WTC11 (cell line): ENCODE measurements around the gene SNX3. TPM values are rescaled to one million over a fixed set of nuclear protein-coding genes. Genes with fewer than 3 reads are reported as not detected.

Experiments
- ATAC-seq: fragments of 200-7000 bp; cut with Tn5 transposase; 2 replicates; pipeline ENCODE4 v1.10.0; 2021; ENCODE audit warnings: mild to moderate bottlenecking, moderate library complexity
- CTCF ChIA-PET: fragments of 300-600 bp; sonication (Branson Sonifier 250); formaldehyde crosslinking; loops from one replicate; lab custom pipeline; 2021; ENCODE audit warnings: antibody characterized with exemption; lab: Charles Lee
- POLR2A ChIA-PET: fragments of 350-600 bp; sonication (Branson Sonifier 250); formaldehyde crosslinking; loops from one replicate; lab custom pipeline; 2021; ENCODE audit warnings: antibody characterized with exemption; lab: Charles Lee
- DNase-seq: peaks from one replicate; pipeline ENCODE4 v3.0.0; 2021; ENCODE audit warnings: low spot score
- H3K27ac Mint-ChIP-seq: 2 replicates; pipeline ENCODE4 v1.8.0; 2021; ENCODE audit warnings: mixed read lengths
- H3K27me3 Mint-ChIP-seq: 2 replicates; pipeline ENCODE4 v1.8.0; 2021; ENCODE audit warnings: low read depth, mild to moderate bottlenecking, moderate library complexity, mixed read lengths
- H3K36me3 Mint-ChIP-seq: 2 replicates; pipeline ENCODE4 v1.8.0; 2021; ENCODE audit warnings: mixed read lengths
- H3K4me1 Mint-ChIP-seq: 2 replicates; pipeline ENCODE4 v1.8.0; 2022; ENCODE audit warnings: mixed read lengths
- H3K4me3 Mint-ChIP-seq: 2 replicates; pipeline ENCODE4 v1.8.0; 2021; ENCODE audit warnings: mild to moderate bottlenecking, moderate library complexity, mixed read lengths
- H3K9me3 Mint-ChIP-seq: 2 replicates; pipeline ENCODE4 v1.8.0; 2021; ENCODE audit warnings: mixed read lengths
- AFF4 ChIP-seq: sonication (generic); formaldehyde crosslinking; IDR thresholded peaks from 2 replicates; pipeline ENCODE4 v1.8.1; 2023; ENCODE audit warnings: mild to moderate bottlenecking, missing genetic modification reagents, borderline replicate concordance
- ARID4B ChIP-seq: sonication (generic); formaldehyde crosslinking; IDR thresholded peaks from 2 replicates; pipeline ENCODE4 v1.8.0; 2023; ENCODE audit warnings: missing genetic modification reagents, mild to moderate bottlenecking, borderline replicate concordance
- ATF1 ChIP-seq: sonication (generic); formaldehyde crosslinking; IDR thresholded peaks from 2 replicates; pipeline ENCODE4 v1.8.1; 2023; ENCODE audit warnings: mild to moderate bottlenecking, moderate library complexity, missing genetic modification reagents
- ATF3 ChIP-seq: sonication (generic); formaldehyde crosslinking; conservative IDR thresholded peaks from 2 replicates; pipeline ENCODE4 v1.8.1; 2022; ENCODE audit warnings: mild to moderate bottlenecking, missing genetic modification reagents
- CREM ChIP-seq: sonication (generic); formaldehyde crosslinking; IDR thresholded peaks from 2 replicates; pipeline ENCODE4 v1.8.1; 2022; ENCODE audit warnings: mild to moderate bottlenecking, missing genetic modification reagents, moderate library complexity
- ESRRA ChIP-seq: sonication (generic); formaldehyde crosslinking; IDR thresholded peaks from 2 replicates; pipeline ENCODE4 v1.8.1; 2022; ENCODE audit warnings: mild to moderate bottlenecking, missing genetic modification reagents, borderline replicate concordance
- FOXP1 ChIP-seq: sonication (generic); formaldehyde crosslinking; IDR thresholded peaks from 2 replicates; pipeline ENCODE4 v1.8.0; 2022; ENCODE audit warnings: missing genetic modification reagents, mild to moderate bottlenecking, moderate library complexity, borderline replicate concordance
- GABPB1 ChIP-seq: sonication (generic); formaldehyde crosslinking; IDR thresholded peaks from 2 replicates; pipeline ENCODE4 v1.8.1; 2023; ENCODE audit warnings: mild to moderate bottlenecking, missing genetic modification reagents
- JAZF1 ChIP-seq: fragments of 250-450 bp; sonication (Bioruptor Pico); IDR thresholded peaks from 2 replicates; pipeline ENCODE4 v1.9.0; 2021; ENCODE audit warnings: moderate library complexity, mild to moderate bottlenecking, inconsistent platforms
- KAT7 ChIP-seq: sonication (generic); formaldehyde crosslinking; IDR thresholded peaks from 2 replicates; pipeline ENCODE4 v1.8.1; 2023; ENCODE audit warnings: missing genetic modification reagents, mild to moderate bottlenecking, borderline replicate concordance
- NFE2L1 ChIP-seq: sonication (generic); formaldehyde crosslinking; IDR thresholded peaks from 2 replicates; pipeline ENCODE4 v1.8.1; 2023; ENCODE audit warnings: missing genetic modification reagents
- NR3C1 ChIP-seq: sonication (generic); formaldehyde crosslinking; conservative IDR thresholded peaks from 2 replicates; pipeline ENCODE4 v1.8.1; 2023; ENCODE audit warnings: low read depth, mild to moderate bottlenecking, missing genetic modification reagents
- OVOL2 ChIP-seq: fragments of 250-450 bp; sonication (Bioruptor Pico); IDR thresholded peaks from 2 replicates; pipeline ENCODE4 v1.9.0; 2021; ENCODE audit warnings: mild to moderate bottlenecking, borderline replicate concordance
- SMAD4 ChIP-seq: sonication (generic); formaldehyde crosslinking; IDR thresholded peaks from 2 replicates; pipeline ENCODE4 v1.8.0; 2022; ENCODE audit warnings: mild to moderate bottlenecking, missing genetic modification reagents
- TP53 ChIP-seq: sonication (generic); formaldehyde crosslinking; IDR thresholded peaks from 2 replicates; pipeline ENCODE4 v1.8.1; 2023; ENCODE audit warnings: mild to moderate bottlenecking, missing genetic modification reagents
- ZNF138 ChIP-seq: sonication (generic); formaldehyde crosslinking; conservative IDR thresholded peaks from 2 replicates; pipeline ENCODE4 v1.8.1; 2022; ENCODE audit warnings: mild to moderate bottlenecking, moderate library complexity, missing genetic modification reagents
- total RNA-seq: library from RNA; stranded (reverse); gene quantifications from 3 replicates; pipeline ENCODE4 v1.2.3, GENCODE V29; 2021
- TF ChIP-seq, protein P1 (sequence below): fragments of 250-450 bp; sonication (Bioruptor Pico); IDR thresholded peaks from 2 replicates; pipeline ENCODE4 v1.9.0; 2021; ENCODE audit warnings: mild to moderate bottlenecking, borderline replicate concordance
- TF ChIP-seq, protein P2 (sequence below): sonication (generic); formaldehyde crosslinking; IDR thresholded peaks from 2 replicates; pipeline ENCODE4 v1.8.1; 2022; ENCODE audit warnings: low read depth, mild to moderate bottlenecking, moderate library complexity, missing genetic modification reagents, borderline replicate concordance
- TF ChIP-seq, protein P3 (sequence below): fragments of 250-450 bp; sonication (Bioruptor Pico); IDR thresholded peaks from 2 replicates; pipeline ENCODE4 v1.8.0; 2021; ENCODE audit warnings: mild to moderate bottlenecking
- TF ChIP-seq, protein P4 (sequence below): fragments of 250-450 bp; sonication (Bioruptor Pico); IDR thresholded peaks from 2 replicates; pipeline ENCODE4 v1.9.0; 2021; ENCODE audit warnings: moderate library complexity, mild to moderate bottlenecking, inconsistent platforms, borderline replicate concordance

Gene SNX3
- total RNA-seq, 1 experiment from 2014 or later = 66.1 TPM

- Mint-ChIP-seq H3K9me3 (no peaks in the 10 kb centered on the region), H3K27me3 (no peaks in the 10 kb centered on the region; the same call in 1 of the 2 replicates), H3K4me3 (no peak overlapping the region), H3K4me1 (peaks cover 2% of the 10 kb centered on the region), H3K27ac (no peak overlapping the region), H3K36me3 (no peaks in the 10 kb centered on the region)
- ChIA-PET POLR2A (no interaction called here), CTCF (no interaction called here)
- DNase-seq (no peak), ATAC-seq (no peak)
- TF ChIP-seq, protein P1, sequence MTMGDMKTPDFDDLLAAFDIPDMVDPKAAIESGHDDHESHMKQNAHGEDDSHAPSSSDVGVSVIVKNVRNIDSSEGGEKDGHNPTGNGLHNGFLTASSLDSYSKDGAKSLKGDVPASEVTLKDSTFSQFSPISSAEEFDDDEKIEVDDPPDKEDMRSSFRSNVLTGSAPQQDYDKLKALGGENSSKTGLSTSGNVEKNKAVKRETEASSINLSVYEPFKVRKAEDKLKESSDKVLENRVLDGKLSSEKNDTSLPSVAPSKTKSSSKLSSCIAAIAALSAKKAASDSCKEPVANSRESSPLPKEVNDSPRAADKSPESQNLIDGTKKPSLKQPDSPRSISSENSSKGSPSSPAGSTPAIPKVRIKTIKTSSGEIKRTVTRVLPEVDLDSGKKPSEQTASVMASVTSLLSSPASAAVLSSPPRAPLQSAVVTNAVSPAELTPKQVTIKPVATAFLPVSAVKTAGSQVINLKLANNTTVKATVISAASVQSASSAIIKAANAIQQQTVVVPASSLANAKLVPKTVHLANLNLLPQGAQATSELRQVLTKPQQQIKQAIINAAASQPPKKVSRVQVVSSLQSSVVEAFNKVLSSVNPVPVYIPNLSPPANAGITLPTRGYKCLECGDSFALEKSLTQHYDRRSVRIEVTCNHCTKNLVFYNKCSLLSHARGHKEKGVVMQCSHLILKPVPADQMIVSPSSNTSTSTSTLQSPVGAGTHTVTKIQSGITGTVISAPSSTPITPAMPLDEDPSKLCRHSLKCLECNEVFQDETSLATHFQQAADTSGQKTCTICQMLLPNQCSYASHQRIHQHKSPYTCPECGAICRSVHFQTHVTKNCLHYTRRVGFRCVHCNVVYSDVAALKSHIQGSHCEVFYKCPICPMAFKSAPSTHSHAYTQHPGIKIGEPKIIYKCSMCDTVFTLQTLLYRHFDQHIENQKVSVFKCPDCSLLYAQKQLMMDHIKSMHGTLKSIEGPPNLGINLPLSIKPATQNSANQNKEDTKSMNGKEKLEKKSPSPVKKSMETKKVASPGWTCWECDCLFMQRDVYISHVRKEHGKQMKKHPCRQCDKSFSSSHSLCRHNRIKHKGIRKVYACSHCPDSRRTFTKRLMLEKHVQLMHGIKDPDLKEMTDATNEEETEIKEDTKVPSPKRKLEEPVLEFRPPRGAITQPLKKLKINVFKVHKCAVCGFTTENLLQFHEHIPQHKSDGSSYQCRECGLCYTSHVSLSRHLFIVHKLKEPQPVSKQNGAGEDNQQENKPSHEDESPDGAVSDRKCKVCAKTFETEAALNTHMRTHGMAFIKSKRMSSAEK (CRISPR knock-in tag) = no peak
- TF ChIP-seq ARID4B (CRISPR knock-in tag) = no peak
- no peak for TF ChIP-seq ATF1 (CRISPR knock-in tag)
- TF ChIP-seq GABPB1 = no peak
- TF ChIP-seq NR3C1 (CRISPR knock-in tag) = no peak
- TF ChIP-seq FOXP1 (CRISPR knock-in tag) = no peak
- no peak for TF ChIP-seq SMAD4 (CRISPR knock-in tag)
- no peak for TF ChIP-seq TP53 (CRISPR knock-in tag)
- TF ChIP-seq, protein P2, sequence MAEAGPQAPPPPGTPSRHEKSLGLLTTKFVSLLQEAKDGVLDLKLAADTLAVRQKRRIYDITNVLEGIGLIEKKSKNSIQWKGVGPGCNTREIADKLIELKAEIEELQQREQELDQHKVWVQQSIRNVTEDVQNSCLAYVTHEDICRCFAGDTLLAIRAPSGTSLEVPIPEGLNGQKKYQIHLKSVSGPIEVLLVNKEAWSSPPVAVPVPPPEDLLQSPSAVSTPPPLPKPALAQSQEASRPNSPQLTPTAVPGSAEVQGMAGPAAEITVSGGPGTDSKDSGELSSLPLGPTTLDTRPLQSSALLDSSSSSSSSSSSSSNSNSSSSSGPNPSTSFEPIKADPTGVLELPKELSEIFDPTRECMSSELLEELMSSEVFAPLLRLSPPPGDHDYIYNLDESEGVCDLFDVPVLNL (CRISPR knock-in tag) = no peak
- no peak for TF ChIP-seq AFF4 (CRISPR knock-in tag)
- TF ChIP-seq ESRRA (CRISPR knock-in tag) = no peak
- TF ChIP-seq KAT7 = no peak
- TF ChIP-seq CREM (CRISPR knock-in tag) = no peak
- no peak for TF ChIP-seq ATF3 (CRISPR knock-in tag)
- no peak for TF ChIP-seq JAZF1 (CRISPR knock-in tag)
- no peak for TF ChIP-seq NFE2L1 (CRISPR knock-in tag)
- no peak for TF ChIP-seq ZNF138 (CRISPR knock-in tag)
- no peak for TF ChIP-seq OVOL2 (CRISPR knock-in tag)
- TF ChIP-seq, protein P3, sequence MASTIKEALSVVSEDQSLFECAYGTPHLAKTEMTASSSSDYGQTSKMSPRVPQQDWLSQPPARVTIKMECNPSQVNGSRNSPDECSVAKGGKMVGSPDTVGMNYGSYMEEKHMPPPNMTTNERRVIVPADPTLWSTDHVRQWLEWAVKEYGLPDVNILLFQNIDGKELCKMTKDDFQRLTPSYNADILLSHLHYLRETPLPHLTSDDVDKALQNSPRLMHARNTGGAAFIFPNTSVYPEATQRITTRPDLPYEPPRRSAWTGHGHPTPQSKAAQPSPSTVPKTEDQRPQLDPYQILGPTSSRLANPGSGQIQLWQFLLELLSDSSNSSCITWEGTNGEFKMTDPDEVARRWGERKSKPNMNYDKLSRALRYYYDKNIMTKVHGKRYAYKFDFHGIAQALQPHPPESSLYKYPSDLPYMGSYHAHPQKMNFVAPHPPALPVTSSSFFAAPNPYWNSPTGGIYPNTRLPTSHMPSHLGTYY (CRISPR knock-in tag) = no peak
- TF ChIP-seq, protein P4, sequence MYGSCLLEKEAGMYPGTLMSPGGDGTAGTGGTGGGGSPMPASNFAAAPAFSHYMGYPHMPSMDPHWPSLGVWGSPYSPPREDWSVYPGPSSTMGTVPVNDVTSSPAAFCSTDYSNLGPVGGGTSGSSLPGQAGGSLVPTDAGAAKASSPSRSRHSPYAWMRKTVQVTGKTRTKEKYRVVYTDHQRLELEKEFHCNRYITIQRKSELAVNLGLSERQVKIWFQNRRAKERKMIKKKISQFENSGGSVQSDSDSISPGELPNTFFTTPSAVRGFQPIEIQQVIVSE = no peak
Observed at GRCh38 chr6:108285381-108285780, 24.5 kb upstream of the SNX3 start.
